H1 (cell line): ENCODE measurements around the gene VAMP2. TPM values are rescaled to one million over a fixed set of nuclear protein-coding genes. Genes with fewer than 3 reads are reported as not detected.

Source experiments
- CTCF ChIA-PET: fragments of 300-600 bp; sonication (Branson Sonifier 250); formaldehyde crosslinking; loops from one replicate; lab custom pipeline; 2021; ENCODE audit not compliant: partially characterized antibody; lab: Charles Lee
- POLR2A ChIA-PET: fragments of 300-600 bp; sonication (Branson Sonifier 250); formaldehyde crosslinking; loops from one replicate; lab custom pipeline; 2021; ENCODE audit warnings: inconsistent platforms; ENCODE audit not compliant: partially characterized antibody; lab: Charles Lee
- DNase-seq, 2 experiments: peaks; one replicate each; pipeline versions ENCODE4 v3.0.0 to v3.0.0-alpha.2; 2010 to 2022; ENCODE audit warnings: low spot score in 2 of 2, low read depth in 1 of 2, mixed read lengths in 1 of 2
- FAIRE-seq: peaks from 2 replicates; lab custom pipeline; 2011; peaks lifted over from hg19 to GRCh38; lab: Jason Lieb, UNC
- H2AFZ ChIP-seq: 2 replicates; pipeline ENCODE4 v1.8.1; 2012; ENCODE audit warnings: low read length, inconsistent platforms
- H2AK5ac ChIP-seq: 2 replicates; pipeline ENCODE4 v1.6.1; 2013; ENCODE audit warnings: low read depth, low read length
- H2BK120ac ChIP-seq: replicated peaks from 2 replicates; pipeline ENCODE3; 2013; ENCODE audit warnings: low read depth, low read length, inconsistent platforms
- H2BK12ac ChIP-seq: 2 replicates; pipeline ENCODE4 v1.6.1; 2013; ENCODE audit warnings: low read depth, low read length
- H2BK15ac ChIP-seq: 2 replicates; pipeline ENCODE4 v1.6.1; 2013; ENCODE audit warnings: low read length
- H2BK20ac ChIP-seq: 2 replicates; pipeline ENCODE4 v1.6.1; 2013; ENCODE audit warnings: low read length
- H2BK5ac ChIP-seq: 2 replicates; pipeline ENCODE4 v1.6.1; 2013; ENCODE audit warnings: low read depth, low read length
- H3K14ac ChIP-seq: 2 replicates; pipeline ENCODE4 v1.6.1; 2013; ENCODE audit warnings: inconsistent platforms; ENCODE audit not compliant: insufficient read length
- H3K18ac ChIP-seq: 2 replicates; pipeline ENCODE4 v1.6.1; 2013; ENCODE audit warnings: low read length; ENCODE audit errors: extremely low read depth
- H3K23ac ChIP-seq: 2 replicates; pipeline ENCODE4 v1.6.1; 2013; ENCODE audit warnings: inconsistent platforms; ENCODE audit not compliant: insufficient read length
- H3K23me2 ChIP-seq: 2 replicates; pipeline ENCODE4 v1.6.1; 2013; ENCODE audit warnings: low read depth, low read length
- H3K27ac ChIP-seq: 2 replicates; pipeline ENCODE4 v1.6.1; 2011; ENCODE audit warnings: low read depth, low read length, inconsistent platforms
- H3K27me3 ChIP-seq, 4 experiments: replicated peaks in 1 of 4; 1 replicate in 1 of 4; 2 replicates in 3 of 4; pipeline versions ENCODE4 v1.6.1 to v1.8.1; 2011 to 2013; ENCODE audit warnings: low read length in 3 of 4, mild to moderate bottlenecking in 3 of 4, inconsistent platforms in 2 of 4, mixed read lengths in 2 of 4, moderate library complexity in 1 of 4; ENCODE audit not compliant: control insufficient read depth in 3 of 4, insufficient read depth in 3 of 4; ENCODE audit errors: extremely low read depth in 1 of 4
- H3K36me3 ChIP-seq, 4 experiments: 2 replicates each; pipeline versions ENCODE4 v1.6.1 to v1.8.1; 2011 to 2013; ENCODE audit warnings: mild to moderate bottlenecking in 4 of 4, low read length in 3 of 4, moderate library complexity in 2 of 4, control low read depth in 1 of 4, inconsistent platforms in 1 of 4; ENCODE audit not compliant: insufficient read depth in 4 of 4, control insufficient read depth in 2 of 4
- H3K4ac ChIP-seq: replicated peaks from 2 replicates; pipeline ENCODE3; 2013; ENCODE audit warnings: low read length, low read depth, mixed read lengths, inconsistent platforms; ENCODE audit not compliant: insufficient read length
- H3K4me1 ChIP-seq, 4 experiments: replicated peaks in 1 of 4; 1 replicate in 1 of 4; 2 replicates in 3 of 4; pipeline versions ENCODE4 v1.6.1 to v1.8.1; 2011 to 2013; ENCODE audit warnings: low read length in 3 of 4, inconsistent platforms in 2 of 4, mixed read lengths in 1 of 4; ENCODE audit not compliant: insufficient read depth in 4 of 4, control insufficient read depth in 3 of 4
- H3K4me2 ChIP-seq, 2 experiments: 2 replicates each; pipeline versions ENCODE4 v1.6.1 to v1.8.1; 2011 to 2013; ENCODE audit warnings: low read depth in 2 of 2, low read length in 2 of 2, control low read depth in 1 of 2, inconsistent platforms in 1 of 2, mild to moderate bottlenecking in 1 of 2; ENCODE audit not compliant: insufficient read depth in 1 of 2
- H3K4me3 ChIP-seq, 4 experiments: fragments of 200-600, 300-600 bp in 1 of 4; sonication (generic), shearing (Covaris generic), sonication (Bioruptor Twin) in 1 of 4; 2 replicates each; pipeline versions ENCODE4 v1.5.1 to v1.8.1; 2011 to 2016; ENCODE audit warnings: low read length in 4 of 4, low read depth in 3 of 4, control low read depth in 2 of 4, inconsistent platforms in 2 of 4, mild to moderate bottlenecking in 2 of 4, mixed read lengths in 1 of 4, moderate library complexity in 1 of 4; ENCODE audit not compliant: insufficient read depth in 2 of 4; ENCODE audit errors: extremely low read depth in 1 of 4
- H3K56ac ChIP-seq: replicated peaks from 2 replicates; pipeline ENCODE3; 2013; ENCODE audit warnings: low read depth, mild to moderate bottlenecking, mixed read lengths, low read length, inconsistent platforms; ENCODE audit not compliant: insufficient read length
- H3K79me1 ChIP-seq: 2 replicates; pipeline ENCODE4 v1.6.1; 2013; ENCODE audit warnings: low read depth, low read length, control low read depth
- H3K79me2 ChIP-seq, 2 experiments: 2 replicates each; pipeline versions ENCODE4 v1.6.1 to v1.8.1; 2012 to 2013; ENCODE audit warnings: low read length in 2 of 2, mild to moderate bottlenecking in 2 of 2, inconsistent platforms in 1 of 2; ENCODE audit not compliant: insufficient read depth in 2 of 2, control insufficient read depth in 1 of 2
- H3K9ac ChIP-seq, 4 experiments: replicated peaks in 1 of 4; 1 replicate in 1 of 4; 2 replicates in 3 of 4; pipeline versions ENCODE4 v1.6.1 to v1.8.1; 2011 to 2013; ENCODE audit warnings: low read depth in 3 of 4, low read length in 3 of 4, control low read depth in 2 of 4, mild to moderate bottlenecking in 2 of 4, moderate library complexity in 2 of 4, inconsistent platforms in 1 of 4; ENCODE audit errors: extremely low read depth in 1 of 4
- H3K9me3 ChIP-seq, 2 experiments: 2 replicates each; pipeline versions ENCODE4 v1.6.1 to v1.8.1; 2012 to 2013; ENCODE audit warnings: mild to moderate bottlenecking in 2 of 2, moderate library complexity in 2 of 2, control low read depth in 1 of 2, inconsistent platforms in 1 of 2, low read depth in 1 of 2, low read length in 1 of 2, mixed read lengths in 1 of 2; ENCODE audit not compliant: insufficient read depth in 2 of 2
- H4K20me1 ChIP-seq, 2 experiments: replicated peaks in 1 of 2; 2 replicates each; pipeline versions ENCODE3 to v1.8.1; 2011 to 2013; ENCODE audit warnings: inconsistent platforms in 2 of 2, low read length in 2 of 2, mild to moderate bottlenecking in 1 of 2; ENCODE audit not compliant: insufficient read depth in 2 of 2, control insufficient read depth in 1 of 2
- H4K5ac ChIP-seq: 2 replicates; pipeline ENCODE4 v1.6.1; 2013; ENCODE audit warnings: low read length, low read depth, mixed read lengths, inconsistent platforms; ENCODE audit not compliant: insufficient read length
- H4K8ac ChIP-seq: 2 replicates; pipeline ENCODE4 v1.8.0; 2013; ENCODE audit warnings: mild to moderate bottlenecking, moderate library complexity, low read length, inconsistent platforms; ENCODE audit not compliant: insufficient read depth; ENCODE audit errors: extremely low read depth
- H4K91ac ChIP-seq: replicated peaks from 2 replicates; pipeline ENCODE3; 2013; ENCODE audit warnings: low read length, mixed read lengths, inconsistent platforms; ENCODE audit not compliant: insufficient read length
- BRCA1 ChIP-seq: IDR thresholded peaks from 2 replicates; pipeline ENCODE4 v1.6.1; 2012; ENCODE audit warnings: low read depth, low read length, improper control_type of control experiment
- KDM4A ChIP-seq: IDR thresholded peaks from one replicate; pipeline ENCODE4 v1.7.1; 2012; ENCODE audit warnings: low read depth, mild to moderate bottlenecking, moderate library complexity, low read length, inconsistent platforms; ENCODE audit not compliant: severe bottlenecking
- POLR2A ChIP-seq, 2 experiments: IDR thresholded peaks; 1 replicate in 1 of 2; 2 replicates in 1 of 2; pipeline ENCODE4 v1.6.1; 2011; ENCODE audit warnings: low read depth in 2 of 2, low read length in 2 of 2, mild to moderate bottlenecking in 2 of 2; ENCODE audit errors: control extremely low read depth in 1 of 2
- WGBS, 2 experiments: shearing (Covaris generic) in 1 of 2; methylation state at CpG; one replicate each; pipeline versions ENCODE4 v1.1.6 to v1.1.7; 2013 to 2015; ENCODE audit warnings: low lambda C conversion rate in 2 of 2, mixed read lengths in 2 of 2, inconsistent platforms in 1 of 2, low coverage in 1 of 2, missing lambda C conversion rate in 1 of 2; ENCODE audit not compliant: insufficient replicate concordance in 2 of 2, insufficient coverage in 1 of 2, insufficient read length in 1 of 2; ENCODE audit errors: extremely low coverage in 1 of 2, missing lambda C conversion rate in 1 of 2; 5-methylcytosine and 5-hydroxymethylcytosine counted together
- polyA plus RNA-seq, 7 experiments: library from polyadenylated mRNA; depleted of rRNA in 3 of 7; stranded (reverse) in 5 of 7; unstranded in 2 of 7; fragments of >200 nt in 5 of 7; fragments of 200-250 nt in 2 of 7; gene quantifications; 1 replicate in 5 of 7; 2 replicates in 1 of 7; 4 replicates in 1 of 7; pipeline versions ENCODE4 v1.2.1 to v1.2.3, GENCODE V29; 2011 to 2013; ENCODE audit warnings: missing spikeins in 2 of 7, mixed read lengths in 2 of 7
- total RNA-seq: library from RNA; stranded (reverse); fragmentation: NEBNext Ultra II Directional; extraction: Animal tissue kit (Norgen Biotek cat#: 25700); gene quantifications from 2 replicates; pipeline ENCODE4 v1.2.1, GENCODE V29; 2021

VAMP2 gene
- total and polyA plus RNA-seq, 2 of the 8 experiments (the other 6 are each of a cell fraction or from before 2014, with no cell fraction given): 19.3 to 20.5 TPM

DNA sequence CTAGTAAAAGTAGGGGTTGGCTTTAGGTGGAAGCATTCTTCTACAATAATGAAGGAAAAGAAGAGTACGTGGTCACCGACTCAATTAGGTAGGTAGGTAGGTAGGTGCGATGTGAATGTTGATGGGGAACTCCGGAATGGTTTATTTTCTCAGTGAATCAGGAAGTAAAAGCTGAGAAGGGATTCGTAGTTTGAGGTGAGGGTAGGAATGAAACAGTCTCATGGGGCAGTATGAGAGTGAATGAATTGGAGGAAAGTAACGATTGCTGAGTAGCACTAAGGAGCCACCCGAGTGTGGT is 24.4 kb downstream of the VAMP2 start:
- H3K79me2 ChIP-seq: no peaks in the 10 kb centered on the region
- no peaks in the 10 kb centered on the region for H3K9me3 ChIP-seq
- H3K4me1 ChIP-seq: peaks cover 0 to 12% (median 8%) of the 10 kb centered on the region in 4 experiments; a peak in 6 of 7 replicates
- POLR2A ChIA-PET: interaction anchor here (0.9 to 10.3 kb wide), 10 partner anchors 10 to 149 kb away, joined by 4 to 76 read pairs (median 12); partner anchors contain the start of genes AURKB, HES7, PER1 and VAMP2
- no peak overlapping the region for H2BK20ac ChIP-seq
- peak overlapping the region; percentile 87; the same call in 1 of the 2 replicates for H2BK12ac ChIP-seq
- no peak overlapping the region for H4K8ac ChIP-seq
- peak overlapping the region; percentile 51 to 55 (median 53); a peak in 5 of 7 replicates for H3K9ac ChIP-seq
- no peak overlapping the region for H3K4ac ChIP-seq
- H2AK5ac ChIP-seq: no peak overlapping the region
- 4% methylated on average over 7 of the region's 7 CpGs; no CpG with 5 or more reads in 1 of the 2 experiments for WGBS, 2 experiments
- H2BK120ac ChIP-seq: no peak overlapping the region
- H3K36me3 ChIP-seq: peaks cover 3 to 16% (median 8%) of the 10 kb centered on the region in 4 experiments
- H2AFZ ChIP-seq: peak overlapping the region; percentile 99
- no peak overlapping the region for H4K91ac ChIP-seq
- DNase-seq (no peak), FAIRE-seq (no peak)
- H3K79me1 ChIP-seq: no peaks in the 10 kb centered on the region
- peaks cover 9% of the 10 kb centered on the region for H3K23me2 ChIP-seq
- H3K23ac ChIP-seq: no peak overlapping the region
- no peak overlapping the region for H3K27ac ChIP-seq
- peaks cover 0 to 4% of the 10 kb centered on the region in 2 experiments for H4K20me1 ChIP-seq
- H3K18ac ChIP-seq: peak overlapping the region; percentile 71; the same call in 1 of the 2 replicates
- no peak overlapping the region for H3K14ac ChIP-seq
- peaks cover 0 to 7% (median 2%) of the 10 kb centered on the region in 4 experiments; a peak in 4 of 7 replicates for H3K27me3 ChIP-seq
- H3K56ac ChIP-seq: no peak overlapping the region
- CTCF ChIA-PET: interaction anchor here (0.7 to 14.1 kb wide), 22 partner anchors 11 to 127 kb away, joined by 3 to 133 read pairs (median 4); partner anchors contain the start of genes ALOXE3, TMEM107 and VAMP2
- H3K4me2 ChIP-seq: peak overlapping the region; percentile 85 to 99
- H3K4me3 ChIP-seq: peak overlapping the region; percentile 86 to 98 (median 92)
- no peak overlapping the region for H4K5ac ChIP-seq
- H2BK5ac ChIP-seq: no peak overlapping the region
- 0 out of 2 replicates have a peak overlapping the region, but pooled peaks have one; percentile 92 for H2BK15ac ChIP-seq
- peak; percentile 38 for TF ChIP-seq KDM4A
- 0 out of 3 replicates have a peak, but pooled peaks of 1 of the 2 experiments have one; percentile 12 for TF ChIP-seq POLR2A (IDR thresholded peaks at IDR 0.05; ENCODE audit: control extremely low read depth in 1 of 2, low read depth in 2 of 2, low read length in 2 of 2)
- TF ChIP-seq BRCA1: no peak
